Measurements from ENCODE around the gene MAP3K13. TPM values are rescaled to one million over a fixed set of nuclear protein-coding genes. Genes with fewer than 3 reads are reported as not detected.

MAP3K13 gene
- polyA plus RNA-seq, 1 donor: 52.3 TPM

DNA sequence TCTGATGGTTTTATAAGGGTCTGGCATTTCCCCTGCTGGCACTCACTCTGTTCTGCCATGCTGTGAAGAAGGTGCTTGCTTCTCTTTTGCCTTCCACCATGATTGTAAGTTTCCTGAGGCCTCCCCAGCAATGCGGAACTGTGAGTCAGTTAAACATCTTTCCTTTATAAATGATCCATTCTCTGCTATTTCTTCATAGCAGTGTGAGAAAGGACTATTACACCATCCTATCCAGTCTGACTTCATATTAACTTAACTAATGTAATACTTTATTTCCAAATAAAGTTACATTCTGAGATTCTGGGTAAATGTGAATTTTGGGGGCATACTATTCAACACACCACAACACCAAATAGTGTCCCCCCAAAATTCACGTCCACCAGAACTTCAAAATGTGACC is 22.2 kb upstream of the MAP3K13 start:
- Histone ChIP-seq H3K27me3 (ENCODE audit: control insufficient read depth, insufficient read depth, low read length) (no peaks in the 10 kb centered on the region), H3K27ac (ENCODE audit: low read length) (peak overlapping the region; percentile 8), H3K4me1 (ENCODE audit: control insufficient read depth, insufficient read depth, low read length) (peaks cover 26% of the 10 kb centered on the region), H3K4me3 (ENCODE audit: low read length) (no peak overlapping the region), H3K9me3 (ENCODE audit: control insufficient read depth, low read depth, low read length) (no peaks in the 10 kb centered on the region), H3K36me3 (ENCODE audit: control insufficient read depth, insufficient read depth, low read length) (peaks cover 4% of the 10 kb centered on the region)
- DNase-seq: no peak
- WGBS (ENCODE audit: insufficient coverage, low lambda C conversion rate): no CpG with 5 or more reads among the region's 2 CpGs

DNA sequence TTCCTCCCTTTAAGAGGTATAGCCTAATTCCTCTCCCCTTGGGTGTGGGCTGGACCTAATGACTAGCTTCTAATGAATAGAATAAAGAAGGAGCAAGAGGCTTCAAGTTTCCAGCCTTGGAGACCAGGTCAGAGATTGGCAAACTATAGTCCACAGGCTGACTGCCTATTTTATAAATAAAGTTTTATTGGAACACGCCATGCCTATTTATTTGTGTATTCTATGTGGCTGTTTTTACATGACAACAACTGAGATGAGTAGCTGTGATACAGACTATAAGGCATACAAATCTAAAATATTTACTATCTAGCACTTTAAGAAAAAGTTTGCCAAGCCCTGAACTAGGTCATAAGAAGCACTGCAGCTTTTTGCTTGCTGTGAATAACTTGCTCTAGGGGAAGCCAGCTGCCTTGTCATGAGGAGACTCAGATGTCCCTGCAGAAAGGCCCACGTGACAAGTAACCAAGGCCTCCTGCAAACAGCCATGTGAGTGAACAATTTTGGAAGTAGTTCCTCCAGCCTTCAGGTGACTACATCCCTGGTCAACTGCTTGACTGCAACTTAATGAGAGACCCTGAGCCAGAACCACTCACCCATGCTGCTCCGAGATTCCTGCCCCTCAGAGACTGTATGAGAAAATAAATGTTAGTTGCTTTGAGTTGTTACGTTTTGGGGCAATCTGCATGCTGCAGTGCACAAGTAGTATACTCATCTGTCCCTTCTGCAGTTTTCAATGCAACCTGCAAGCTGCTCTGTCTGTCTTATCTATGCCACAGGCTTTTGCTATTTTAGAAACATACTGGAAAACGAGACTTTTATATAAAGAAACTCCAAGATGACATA is 21.1 kb upstream of the MAP3K13 start:
- no peaks in the 10 kb centered on the region for H3K9me3 ChIP-seq (ENCODE audit: control insufficient read depth, low read depth, low read length)
- DNase-seq: no peak
- H3K36me3 ChIP-seq (ENCODE audit: control insufficient read depth, insufficient read depth, low read length): peaks cover 4% of the 10 kb centered on the region
- H3K4me3 ChIP-seq (ENCODE audit: low read length): no peak overlapping the region
- H3K27ac ChIP-seq (ENCODE audit: low read length): no peak overlapping the region
- H3K27me3 ChIP-seq (ENCODE audit: control insufficient read depth, insufficient read depth, low read length): no peaks in the 10 kb centered on the region
- 100% methylated on average over 1 of the region's 5 CpGs for WGBS (ENCODE audit: insufficient coverage, low lambda C conversion rate)
- H3K4me1 ChIP-seq (ENCODE audit: control insufficient read depth, insufficient read depth, low read length): peaks cover 20% of the 10 kb centered on the region

DNA sequence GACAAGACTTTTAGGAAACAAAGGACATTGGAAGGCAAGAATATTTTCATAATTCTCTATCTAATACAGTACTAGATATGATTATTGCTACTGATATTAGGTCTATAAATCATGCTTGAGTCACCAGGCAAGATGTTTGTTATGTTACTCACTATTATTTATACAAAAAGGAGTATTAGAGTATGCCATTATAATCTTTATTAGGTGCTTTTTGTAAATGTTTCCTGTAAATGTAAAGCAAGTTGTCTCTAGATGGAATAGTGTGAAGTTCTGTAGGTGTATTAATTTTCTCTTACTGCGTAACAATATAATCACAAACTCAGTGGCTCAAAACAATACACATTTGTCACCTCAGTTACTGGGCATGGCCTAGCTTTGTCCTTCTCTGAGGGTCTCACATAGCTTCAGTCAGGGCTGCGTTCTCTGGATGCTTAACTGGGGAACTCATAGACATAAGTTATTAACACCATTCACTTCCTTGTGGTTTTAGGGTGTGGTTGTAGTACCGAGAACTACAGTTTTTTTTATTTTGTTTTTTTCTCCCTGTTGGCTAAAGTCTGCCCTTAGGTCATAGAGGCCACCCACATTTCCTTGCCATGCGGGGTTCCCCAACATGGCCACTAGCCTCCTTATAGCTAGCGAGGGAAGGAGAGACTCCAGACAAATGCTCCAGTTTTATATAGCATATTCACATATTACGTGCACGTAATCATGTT is 20.3 kb upstream of the MAP3K13 start:
- WGBS (ENCODE audit: insufficient coverage, low lambda C conversion rate): no CpG with 5 or more reads among the region's 7 CpGs
- no peaks in the 10 kb centered on the region for H3K27me3 ChIP-seq (ENCODE audit: control insufficient read depth, insufficient read depth, low read length)
- peaks cover 4% of the 10 kb centered on the region for H3K36me3 ChIP-seq (ENCODE audit: control insufficient read depth, insufficient read depth, low read length)
- H3K4me1 ChIP-seq (ENCODE audit: control insufficient read depth, insufficient read depth, low read length): peaks cover 14% of the 10 kb centered on the region
- H3K9me3 ChIP-seq (ENCODE audit: control insufficient read depth, low read depth, low read length): no peaks in the 10 kb centered on the region
- H3K27ac ChIP-seq (ENCODE audit: low read length): peak overlapping the region; percentile 9
- no peak overlapping the region for H3K4me3 ChIP-seq (ENCODE audit: low read length)
- DNase-seq: peak in 1 of 2 donors; percentile 61

DNA sequence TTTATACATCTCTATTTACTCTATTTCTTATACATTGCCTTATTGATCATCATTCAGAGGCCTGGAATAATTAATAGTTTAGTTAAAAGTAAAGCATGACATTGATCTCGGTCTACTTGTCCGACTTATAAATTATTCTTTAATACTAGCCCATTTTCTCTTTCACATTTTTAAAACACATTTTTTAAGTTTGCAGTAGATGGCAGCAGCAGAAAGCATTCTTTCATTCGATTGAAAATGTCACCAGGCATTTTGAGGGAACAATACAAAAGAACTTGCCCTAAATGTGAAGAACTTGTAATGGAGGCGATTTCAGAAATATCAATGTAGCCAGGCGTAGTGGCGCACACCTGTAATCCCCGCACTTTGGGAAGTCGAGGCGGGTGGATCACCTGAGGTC is 15.5 kb upstream of the MAP3K13 start:
- 100% methylated on average over 1 of the region's 9 CpGs for WGBS (ENCODE audit: insufficient coverage, low lambda C conversion rate)
- no peak overlapping the region for H3K27ac ChIP-seq (ENCODE audit: low read length)
- peaks cover 3% of the 10 kb centered on the region for H3K4me1 ChIP-seq (ENCODE audit: control insufficient read depth, insufficient read depth, low read length)
- H3K9me3 ChIP-seq (ENCODE audit: control insufficient read depth, low read depth, low read length): no peaks in the 10 kb centered on the region
- no peak overlapping the region for H3K4me3 ChIP-seq (ENCODE audit: low read length)
- H3K27me3 ChIP-seq (ENCODE audit: control insufficient read depth, insufficient read depth, low read length): no peaks in the 10 kb centered on the region
- peaks cover 2% of the 10 kb centered on the region for H3K36me3 ChIP-seq (ENCODE audit: control insufficient read depth, insufficient read depth, low read length)
- no peak for DNase-seq

DNA sequence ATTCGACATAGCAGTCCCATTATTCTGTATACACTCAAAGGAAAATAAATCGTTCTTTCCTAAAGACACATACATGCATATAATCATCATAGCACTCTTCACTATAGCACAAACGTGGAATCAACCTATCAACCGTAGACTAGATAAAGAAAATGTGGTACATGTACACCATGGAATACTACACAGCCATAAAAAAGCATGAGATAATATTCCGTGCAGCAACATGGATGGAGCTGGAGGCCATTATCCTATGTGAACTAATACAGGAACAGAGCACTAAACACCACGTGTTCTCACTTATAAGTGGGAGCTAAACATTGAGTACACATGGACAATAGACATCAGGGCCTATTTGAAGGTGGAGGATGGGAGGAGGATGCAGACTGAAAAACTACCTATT is 12.1 kb upstream of the MAP3K13 start:
- Histone ChIP-seq H3K4me1 (ENCODE audit: control insufficient read depth, insufficient read depth, low read length) (no peaks in the 10 kb centered on the region), H3K36me3 (ENCODE audit: control insufficient read depth, insufficient read depth, low read length) (peaks cover 2% of the 10 kb centered on the region), H3K27me3 (ENCODE audit: control insufficient read depth, insufficient read depth, low read length) (no peaks in the 10 kb centered on the region), H3K4me3 (ENCODE audit: low read length) (no peak overlapping the region), H3K27ac (ENCODE audit: low read length) (no peak overlapping the region), H3K9me3 (ENCODE audit: control insufficient read depth, low read depth, low read length) (no peaks in the 10 kb centered on the region)
- no peak for DNase-seq
- 92% methylated on average over 4 of the region's 6 CpGs for whole genome bisulfite sequencing (ENCODE audit: insufficient coverage, low lambda C conversion rate)

DNA sequence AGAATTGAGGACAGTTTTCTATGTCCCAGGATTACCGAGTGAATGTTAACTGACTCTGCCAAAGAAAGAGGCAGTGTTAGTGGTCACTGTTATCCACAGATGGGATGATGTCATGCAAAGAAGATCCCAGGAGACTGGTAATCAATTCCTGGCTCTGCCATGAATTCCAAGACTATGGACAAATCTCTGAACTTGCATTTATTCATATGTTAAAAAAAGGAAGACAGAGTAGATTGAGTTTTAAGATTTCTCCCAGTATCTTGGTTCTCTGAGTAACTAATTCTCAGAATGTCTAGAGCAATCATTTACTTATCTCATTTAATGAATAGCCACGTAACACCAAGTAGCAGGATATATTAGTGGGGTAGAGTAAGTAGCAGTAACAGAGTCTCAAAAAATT is 11.5 kb upstream of the MAP3K13 start:
- no peaks in the 10 kb centered on the region for H3K4me1 ChIP-seq (ENCODE audit: control insufficient read depth, insufficient read depth, low read length)
- H3K27me3 ChIP-seq (ENCODE audit: control insufficient read depth, insufficient read depth, low read length): no peaks in the 10 kb centered on the region
- H3K4me3 ChIP-seq (ENCODE audit: low read length): no peak overlapping the region
- no CpG with 5 or more reads among the region's 2 CpGs for WGBS (ENCODE audit: insufficient coverage, low lambda C conversion rate)
- peaks cover 2% of the 10 kb centered on the region for H3K36me3 ChIP-seq (ENCODE audit: control insufficient read depth, insufficient read depth, low read length)
- no peak for DNase-seq
- no peaks in the 10 kb centered on the region for H3K9me3 ChIP-seq (ENCODE audit: control insufficient read depth, low read depth, low read length)
- H3K27ac ChIP-seq (ENCODE audit: low read length): no peak overlapping the region

DNA sequence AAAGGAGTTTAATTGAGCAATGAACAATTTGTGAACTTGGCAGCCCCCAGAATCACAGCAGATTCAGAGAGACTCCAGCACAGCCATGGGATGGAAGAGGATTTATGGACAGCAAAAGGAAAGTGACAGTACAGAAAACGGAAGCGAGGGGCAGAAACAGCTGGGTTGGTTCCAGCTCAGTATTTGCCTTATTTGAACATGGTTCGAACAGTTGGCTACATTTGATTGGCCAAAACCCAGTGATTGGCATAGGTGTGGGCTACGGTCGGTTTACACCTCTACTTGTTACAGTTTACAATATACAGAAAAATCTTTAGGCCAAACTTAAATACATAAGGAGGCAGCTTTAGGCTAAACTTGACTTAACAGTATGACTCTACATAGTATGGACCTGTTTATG is 9.7 kb upstream of the MAP3K13 start:
- Histone ChIP-seq H3K4me1 (ENCODE audit: control insufficient read depth, insufficient read depth, low read length) (no peaks in the 10 kb centered on the region), H3K9me3 (ENCODE audit: control insufficient read depth, low read depth, low read length) (no peaks in the 10 kb centered on the region), H3K36me3 (ENCODE audit: control insufficient read depth, insufficient read depth, low read length) (peaks cover 2% of the 10 kb centered on the region), H3K27me3 (ENCODE audit: control insufficient read depth, insufficient read depth, low read length) (no peaks in the 10 kb centered on the region), H3K27ac (ENCODE audit: low read length) (no peak overlapping the region), H3K4me3 (ENCODE audit: low read length) (no peak overlapping the region)
- DNase-seq: no peak
- WGBS (ENCODE audit: insufficient coverage, low lambda C conversion rate): no CpG with 5 or more reads among the region's 5 CpGs

DNA sequence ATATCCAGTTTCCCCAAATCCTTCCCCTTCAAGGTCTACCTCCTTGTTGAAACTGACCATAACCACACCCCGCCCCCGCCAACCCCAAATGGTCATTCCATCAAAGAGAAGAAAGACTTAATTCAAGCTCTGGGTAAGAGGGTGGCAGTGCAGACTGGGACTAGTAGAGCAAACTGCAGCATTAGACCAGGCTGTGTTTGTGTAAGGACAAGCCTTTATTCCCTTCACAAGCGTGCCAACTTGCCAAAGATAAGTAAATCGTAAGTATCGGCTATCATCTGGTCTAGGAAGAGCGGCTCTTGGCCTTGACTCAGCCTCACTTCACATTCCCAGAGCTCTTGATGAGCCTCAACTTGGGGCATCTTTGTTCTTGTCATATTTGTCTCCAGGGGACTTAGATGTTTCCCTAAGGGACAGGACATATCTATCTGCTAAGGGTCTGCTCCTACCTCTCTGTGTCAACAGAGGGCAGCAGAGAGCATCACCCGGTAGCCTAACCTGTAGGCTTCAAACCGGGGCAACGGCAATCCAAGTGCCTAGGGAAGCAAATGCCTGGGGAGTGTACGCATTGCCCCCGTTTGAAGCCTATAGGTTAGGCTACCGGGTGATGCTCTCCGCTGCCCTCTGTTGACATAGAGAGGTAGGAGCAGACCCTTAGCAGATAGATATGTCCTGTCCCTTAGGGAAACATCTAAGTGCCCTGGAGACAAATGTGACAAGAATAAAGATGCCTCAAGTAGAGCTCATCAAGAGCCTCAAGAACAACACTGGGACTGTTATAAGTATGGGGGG is 8.9 kb upstream of the MAP3K13 start:
- peak in 1 of 2 donors; percentile 63 for DNase-seq
- no CpG with 5 or more reads among the region's 13 CpGs for WGBS (ENCODE audit: insufficient coverage, low lambda C conversion rate)
- Histone ChIP-seq H3K4me3 (ENCODE audit: low read length) (no peak overlapping the region), H3K27ac (ENCODE audit: low read length) (no peak overlapping the region), H3K36me3 (ENCODE audit: control insufficient read depth, insufficient read depth, low read length) (peaks cover 2% of the 10 kb centered on the region), H3K4me1 (ENCODE audit: control insufficient read depth, insufficient read depth, low read length) (no peaks in the 10 kb centered on the region), H3K9me3 (ENCODE audit: control insufficient read depth, low read depth, low read length) (no peaks in the 10 kb centered on the region), H3K27me3 (ENCODE audit: control insufficient read depth, insufficient read depth, low read length) (no peaks in the 10 kb centered on the region)

DNA sequence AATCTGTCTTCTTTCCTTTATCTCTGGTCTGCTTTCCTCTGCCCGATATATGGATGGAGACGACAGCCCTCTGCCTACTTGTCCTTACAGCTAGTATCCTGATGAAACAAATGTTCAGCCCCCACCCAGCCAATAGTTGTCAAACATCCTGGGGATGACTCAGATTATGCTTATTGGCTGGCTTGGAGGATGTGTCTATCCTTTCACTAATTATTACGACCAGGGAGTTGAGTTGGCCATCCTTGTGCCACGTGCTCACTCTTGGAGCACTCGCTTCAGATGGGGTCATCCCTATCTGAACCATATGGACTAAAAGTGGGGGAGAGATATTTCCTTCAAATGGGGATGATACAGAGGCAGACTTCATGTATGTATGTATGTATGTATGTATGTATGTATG is 6.4 kb upstream of the MAP3K13 start:
- Histone ChIP-seq H3K36me3 (ENCODE audit: control insufficient read depth, insufficient read depth, low read length) (no peaks in the 10 kb centered on the region), H3K27ac (ENCODE audit: low read length) (no peak overlapping the region), H3K4me3 (ENCODE audit: low read length) (no peak overlapping the region), H3K9me3 (ENCODE audit: control insufficient read depth, low read depth, low read length) (no peaks in the 10 kb centered on the region), H3K27me3 (ENCODE audit: control insufficient read depth, insufficient read depth, low read length) (no peaks in the 10 kb centered on the region), H3K4me1 (ENCODE audit: control insufficient read depth, insufficient read depth, low read length) (no peaks in the 10 kb centered on the region)
- WGBS (ENCODE audit: insufficient coverage, low lambda C conversion rate): no CpG with 5 or more reads among the region's 5 CpGs
- no peak for DNase-seq

DNA sequence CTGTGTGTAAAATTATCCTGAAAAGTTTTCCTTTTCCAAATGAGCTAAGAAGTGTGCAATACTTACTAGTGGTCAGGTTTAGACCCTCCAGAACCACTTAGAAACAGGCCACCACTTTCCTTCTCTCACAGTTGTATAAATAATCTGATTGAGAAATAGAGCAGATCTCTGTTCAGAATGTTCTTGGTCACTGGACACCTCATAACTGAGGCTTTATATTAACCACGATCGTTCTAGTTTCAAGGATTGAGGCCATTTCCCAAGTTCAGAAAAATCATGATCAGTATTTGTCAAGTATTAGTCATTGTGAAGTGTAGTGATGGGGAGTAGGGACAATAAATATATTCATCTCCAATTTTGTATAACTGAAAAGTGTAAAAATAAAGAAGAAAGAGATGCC is 1.0 kb upstream of the MAP3K13 start:
- WGBS (ENCODE audit: insufficient coverage, low lambda C conversion rate): 86% methylated on average over 2 of the region's 2 CpGs
- no peak overlapping the region for H3K4me3 ChIP-seq (ENCODE audit: low read length)
- no peak for DNase-seq
- H3K27ac ChIP-seq (ENCODE audit: low read length): no peak overlapping the region
- H3K4me1 ChIP-seq (ENCODE audit: control insufficient read depth, insufficient read depth, low read length): peaks cover 8% of the 10 kb centered on the region
- no peaks in the 10 kb centered on the region for H3K27me3 ChIP-seq (ENCODE audit: control insufficient read depth, insufficient read depth, low read length)
- H3K36me3 ChIP-seq (ENCODE audit: control insufficient read depth, insufficient read depth, low read length): no peaks in the 10 kb centered on the region
- no peaks in the 10 kb centered on the region for H3K9me3 ChIP-seq (ENCODE audit: control insufficient read depth, low read depth, low read length)

Measured in large intestine (tissue), 3 donors.